HG03045 (cell line): ENCODE data around the gene INSR.
"Not testable (repeated sequence)": the region's sequence is repeated elsewhere in the genome, so short reads cannot be mapped to it uniquely, and the experiment has no call there.

Experiments used
- ATAC-seq: cut with Tn5 transposase; IDR thresholded peaks from one replicate; pipeline ENCODE4 v1.9.1; 2021; ENCODE audit warnings: mild to moderate bottlenecking, moderate library complexity; ENCODE audit not compliant: unreplicated experiment

The INSR gene

DNA sequence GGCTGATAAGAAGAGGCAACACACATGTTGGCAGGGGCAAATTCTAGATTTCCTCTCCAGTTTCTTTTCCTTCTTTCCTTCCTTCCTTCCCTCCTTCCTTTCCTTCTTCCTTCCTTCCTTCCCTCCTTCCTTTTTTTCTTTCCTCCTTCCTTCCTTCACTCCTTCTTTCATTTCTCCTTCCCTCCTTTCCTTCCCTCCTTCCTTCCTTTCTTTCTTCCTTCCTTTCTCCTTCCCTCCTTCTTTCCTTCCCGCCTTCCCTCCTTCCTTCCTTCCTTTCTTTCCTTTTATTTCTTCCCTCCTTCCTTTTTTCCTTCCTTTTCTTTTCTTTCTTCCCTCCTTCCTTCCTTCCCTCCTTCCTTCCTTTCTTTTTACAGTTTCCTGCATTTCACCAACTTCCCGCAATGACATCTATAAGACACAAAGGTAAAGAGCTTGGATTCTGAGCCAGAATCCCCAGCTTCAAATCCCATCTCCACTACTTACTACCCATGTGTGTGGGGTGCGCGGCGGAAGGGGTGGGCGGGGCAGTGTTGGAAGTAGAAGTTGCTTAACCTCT, 35.3 kb downstream of the INSR start:
- ATAC-seq, result no peak

DNA sequence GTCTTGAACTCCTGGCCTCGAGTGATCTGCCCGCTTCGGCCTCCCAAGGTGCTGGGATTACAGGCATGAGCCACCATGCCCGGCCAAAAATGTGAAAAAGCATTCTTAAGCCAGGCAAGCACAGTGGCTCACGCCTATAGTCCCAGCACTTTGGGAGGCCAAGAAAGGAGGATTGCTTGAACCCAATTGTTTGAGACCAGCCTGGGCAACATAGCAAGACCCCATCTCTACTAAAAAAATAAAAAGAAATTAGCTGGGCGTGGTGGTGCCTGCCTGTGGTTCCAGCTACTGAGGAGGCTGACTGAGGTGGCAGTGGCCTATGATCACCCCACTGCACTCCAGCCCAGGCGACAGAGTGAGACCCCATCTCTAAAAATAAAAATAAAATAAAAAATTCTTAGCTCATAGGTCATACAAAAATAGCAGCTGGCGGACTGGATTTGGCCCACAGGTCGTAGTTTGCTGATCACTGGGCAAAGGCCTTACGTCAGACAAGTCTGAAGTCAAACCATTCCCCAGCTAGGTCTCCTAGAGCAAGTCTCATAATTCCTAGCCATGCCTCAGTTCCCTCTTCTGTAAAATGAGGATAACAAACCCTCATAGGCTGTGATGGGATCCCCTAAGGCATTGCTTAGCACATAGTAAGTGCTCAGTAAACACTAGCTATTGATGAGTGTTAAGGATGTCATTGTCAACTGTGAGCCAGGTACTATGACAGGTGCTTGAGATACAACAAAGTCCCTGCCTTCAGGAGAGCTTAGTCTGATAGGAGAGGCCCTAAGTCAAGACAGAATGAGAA, 36.0 kb downstream of the INSR start:
- no peak for ATAC-seq

DNA sequence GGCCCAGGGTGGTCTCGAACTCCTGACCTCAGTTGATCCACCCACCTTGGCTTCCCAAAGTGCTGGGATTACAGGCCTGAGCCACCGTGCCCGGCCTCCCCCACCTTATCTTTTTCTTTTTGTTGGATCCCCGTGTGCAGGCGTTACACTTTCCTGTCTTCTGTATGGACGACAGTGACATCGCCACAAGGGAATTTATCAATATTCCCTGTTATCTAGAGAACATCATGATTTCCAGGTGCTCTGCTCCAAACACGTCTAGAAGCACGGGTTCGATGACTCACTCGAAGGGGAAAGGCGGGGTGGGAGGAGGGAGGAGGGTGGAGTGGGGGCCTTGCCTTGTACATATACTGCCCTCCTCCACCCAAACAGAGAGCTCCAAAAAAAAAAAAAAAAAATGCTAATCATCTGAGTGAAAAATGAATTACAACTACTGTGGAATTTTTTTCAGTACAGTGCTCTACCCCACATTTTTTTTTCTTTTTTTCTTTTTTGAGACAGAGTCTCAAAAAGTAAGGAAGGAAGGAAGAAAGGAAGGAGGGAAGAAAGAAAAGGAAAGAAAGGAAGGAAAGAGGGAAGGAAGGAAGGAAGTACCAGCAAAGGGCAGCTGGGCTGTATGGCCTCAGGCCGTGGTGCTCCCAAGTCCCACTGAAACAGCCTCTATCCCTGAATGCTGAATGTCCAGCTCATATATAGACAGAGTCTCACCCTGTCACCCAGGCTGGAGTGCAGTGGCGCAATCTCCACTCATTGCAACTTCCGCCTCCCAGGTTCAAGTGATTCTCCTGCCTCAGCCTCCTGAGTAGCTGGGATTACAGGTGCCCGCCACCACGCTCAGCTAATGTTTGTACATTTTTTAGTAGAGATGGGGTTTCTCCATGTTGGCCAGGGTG, 36.8 kb downstream of the INSR start:
- no peak for ATAC-seq

DNA sequence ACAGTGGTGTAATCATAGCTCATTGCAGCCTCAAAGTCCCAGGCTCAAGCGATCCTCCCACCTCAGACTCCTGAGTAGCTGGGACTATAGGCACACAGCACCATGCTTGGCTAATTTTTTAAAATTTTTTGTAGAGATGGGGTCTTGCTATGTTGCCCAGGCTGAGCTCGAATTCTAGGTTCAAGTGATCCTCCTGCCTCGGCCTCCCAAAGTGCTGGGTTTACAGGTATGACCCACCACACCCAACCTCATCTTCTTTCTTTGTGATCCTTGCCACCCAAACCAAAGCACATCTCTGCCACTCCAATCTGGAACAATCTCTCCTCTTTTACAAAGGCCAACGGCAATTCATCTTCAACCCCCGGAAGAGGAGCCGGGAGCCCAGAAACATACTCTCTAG, 38.6 kb downstream of the INSR start:
- ATAC-seq, result no peak

DNA sequence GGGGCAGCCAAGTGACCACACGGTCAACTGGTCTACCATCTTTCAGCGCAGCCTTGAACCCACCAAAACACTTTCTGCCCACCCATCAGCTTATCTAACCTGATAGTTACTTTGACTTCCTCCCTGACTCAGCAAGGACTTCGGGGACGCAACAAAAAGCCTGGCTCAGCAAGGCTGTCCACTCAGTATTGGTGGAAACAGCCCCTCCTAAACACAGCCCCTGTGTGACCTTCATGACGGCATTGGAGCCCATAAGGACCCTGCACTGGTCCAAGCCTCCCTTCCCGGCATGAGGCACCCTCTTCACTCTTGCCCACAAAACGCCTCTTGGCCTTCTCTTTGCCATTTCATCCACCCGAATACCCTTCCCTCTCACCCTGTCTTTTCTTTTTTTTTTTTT, 39.1 kb downstream of the INSR start:
- ATAC-seq, result no peak

DNA sequence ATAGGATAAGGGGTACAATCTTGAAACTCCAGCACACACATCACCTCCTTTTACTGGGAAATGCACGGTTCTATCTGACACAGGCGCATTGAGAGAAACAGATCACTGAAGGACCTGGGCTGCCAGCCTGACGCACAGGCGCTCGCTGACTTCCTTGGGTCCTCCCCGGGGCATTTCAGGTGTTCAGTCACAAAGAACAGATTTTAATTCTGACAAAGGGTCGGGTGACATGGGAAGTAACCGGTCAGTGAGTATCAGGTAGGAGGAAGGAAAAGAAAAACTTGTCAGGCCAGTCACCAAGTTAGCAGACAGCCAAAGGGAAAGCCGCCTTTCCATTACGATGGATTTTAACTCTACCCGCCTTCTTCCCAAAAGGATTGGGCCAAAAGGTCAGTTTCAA, 39.6 kb downstream of the INSR start:
- ATAC-seq, result no peak

DNA sequence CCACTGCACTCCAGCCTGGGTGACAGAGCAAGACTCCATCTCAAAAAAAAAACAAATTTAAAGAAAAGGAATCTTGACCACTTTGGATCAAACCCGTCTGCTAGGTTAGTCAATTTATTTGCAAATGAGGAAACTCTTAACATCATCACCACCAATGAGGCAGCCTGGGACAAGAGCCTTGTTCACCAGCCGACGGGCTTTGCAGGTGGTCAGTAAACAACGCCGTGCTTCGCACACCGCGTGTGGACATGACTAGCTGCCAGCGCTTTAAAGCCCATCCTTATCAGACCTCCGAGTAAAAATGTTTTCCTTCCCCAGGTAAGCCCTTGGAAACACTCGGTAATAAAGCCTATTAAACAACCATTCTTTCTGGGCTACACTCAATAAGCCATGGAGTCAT, 41.9 kb downstream of the INSR start:
- ATAC-seq, result no peak

DNA sequence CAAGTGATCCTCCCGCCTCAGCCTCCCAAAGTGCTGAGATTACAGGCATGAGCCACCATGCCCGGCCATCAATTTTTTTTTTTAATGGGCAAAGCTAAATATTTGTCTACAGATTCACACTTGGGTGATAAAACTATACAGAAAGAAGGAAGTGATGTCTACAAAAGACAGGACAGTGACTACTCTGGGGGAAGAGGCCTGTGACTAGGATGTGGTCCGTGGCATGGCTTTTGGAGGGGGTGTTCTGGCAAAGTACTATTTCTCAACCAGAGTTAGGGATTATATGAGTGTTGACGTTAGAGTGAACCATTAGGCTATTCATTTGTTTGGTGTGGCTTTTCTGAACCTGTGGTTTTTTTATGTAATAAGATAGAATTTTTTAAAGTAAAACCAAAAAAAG, 42.7 kb downstream of the INSR start:
- ATAC-seq, result no peak

DNA sequence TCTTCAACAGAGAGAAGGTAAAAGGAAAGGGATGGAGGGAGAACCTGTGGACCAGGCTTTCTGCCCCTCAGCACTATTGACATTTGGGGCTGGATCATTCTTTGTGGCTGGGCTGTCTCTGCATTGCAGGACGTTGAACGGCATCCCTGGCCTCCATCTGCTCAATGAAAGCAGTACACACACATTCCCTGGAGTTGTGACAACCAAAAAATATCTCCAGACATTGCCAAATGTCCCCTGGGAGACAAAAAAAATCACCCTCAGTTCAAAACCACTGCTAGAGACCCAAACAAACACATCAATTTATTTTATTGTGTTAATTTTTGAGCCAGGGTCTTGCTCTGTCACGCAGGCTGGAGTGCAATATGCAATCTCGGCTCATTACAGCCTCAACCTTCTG, 43.3 kb downstream of the INSR start:
- no peak for ATAC-seq

DNA sequence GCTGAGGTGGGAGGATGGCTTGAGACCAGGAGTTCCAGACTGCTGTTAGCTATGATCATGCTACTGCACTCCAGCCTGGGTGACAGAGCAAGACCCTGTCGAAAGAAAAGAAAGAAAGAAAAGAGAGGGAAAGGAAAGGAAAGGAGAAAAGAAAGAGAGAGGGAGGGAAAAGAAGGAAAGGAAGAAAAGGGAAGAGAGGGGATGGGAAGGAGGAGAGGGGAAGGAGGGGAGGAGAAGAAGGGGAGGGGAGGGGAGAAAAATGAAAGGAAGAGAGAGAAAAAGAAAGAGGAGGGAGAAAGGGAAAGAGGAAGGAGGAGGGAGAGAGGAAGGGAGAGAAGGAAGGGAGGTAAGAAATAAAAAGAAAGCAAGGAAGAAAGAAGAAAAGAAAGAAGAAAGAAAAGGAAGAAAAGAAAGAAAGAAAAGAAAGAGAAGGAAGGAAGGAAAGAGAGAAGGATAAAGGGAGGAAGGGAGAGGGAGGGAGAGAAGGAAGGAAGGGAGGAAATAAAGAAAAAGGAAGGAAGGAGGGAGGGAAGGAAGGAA, 44.1 kb downstream of the INSR start:
- ATAC-seq, result no peak

DNA sequence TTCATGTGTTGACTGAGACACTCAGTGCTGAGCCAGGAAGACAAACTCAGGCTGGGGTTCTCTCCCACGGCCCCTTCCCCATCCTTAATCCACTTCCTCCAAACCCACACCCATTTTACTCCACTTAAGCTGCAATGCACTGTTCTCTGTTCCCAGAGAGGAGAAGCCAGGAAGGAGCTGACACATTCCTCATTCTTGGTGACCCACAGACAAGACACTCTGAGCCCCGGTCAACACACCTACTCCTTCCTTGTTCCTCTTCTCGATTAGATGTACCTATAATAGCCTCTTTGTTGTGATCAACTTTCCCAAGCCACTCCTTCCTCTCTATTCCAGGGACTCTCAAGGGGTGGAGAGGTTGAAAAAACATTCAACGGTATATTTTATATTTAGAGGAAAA, 47.1 kb downstream of the INSR start:
- no peak for ATAC-seq

DNA sequence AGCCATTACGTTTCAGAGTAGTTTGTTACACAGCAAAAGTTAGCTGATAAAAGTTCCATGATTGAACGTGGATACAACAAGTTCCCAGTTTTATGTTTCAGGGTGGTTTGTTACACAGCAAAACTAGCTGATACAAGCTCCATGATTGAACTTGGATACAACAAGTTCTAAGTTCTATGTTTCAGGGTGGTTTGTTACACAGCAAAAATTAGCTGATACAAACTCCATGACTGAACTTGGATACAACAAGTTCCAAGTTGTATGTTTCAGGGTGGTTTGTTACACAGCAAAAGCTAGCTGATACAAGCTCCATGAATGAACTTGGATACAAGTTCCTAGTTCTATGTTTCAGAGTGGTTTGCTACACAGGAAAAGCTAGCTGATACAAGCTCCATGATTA, 47.6 kb downstream of the INSR start:
- no peak for ATAC-seq

DNA sequence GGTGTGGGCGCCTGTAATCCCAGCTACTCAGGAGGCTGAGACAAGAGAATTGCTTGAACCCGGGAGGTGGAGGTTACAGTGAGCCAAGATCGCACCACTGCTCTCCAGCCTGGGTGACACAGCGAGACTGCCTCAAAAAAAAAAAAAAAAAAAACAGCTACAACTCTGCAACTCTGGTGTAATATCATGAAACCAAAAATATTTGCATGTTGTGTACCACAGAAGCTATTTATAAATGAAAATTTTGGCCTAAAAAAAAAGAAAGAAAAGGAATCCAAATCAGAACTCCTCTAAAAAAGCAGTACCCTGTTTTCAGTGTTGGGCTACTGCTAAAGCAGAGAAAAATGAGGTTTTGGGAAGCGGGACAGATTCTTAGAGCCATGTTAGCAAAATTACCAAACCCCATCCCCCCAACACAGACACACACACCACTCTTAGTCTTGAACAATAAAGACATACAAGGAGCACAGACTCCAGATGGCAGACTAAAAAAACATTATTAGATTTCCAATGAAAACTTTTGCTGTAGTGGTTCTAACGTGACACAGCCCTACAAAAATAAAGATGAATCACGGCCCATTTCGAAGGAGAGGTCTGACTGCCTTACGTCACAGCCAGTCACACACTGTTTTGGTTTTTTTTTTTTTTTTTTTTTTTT, 51.5 kb downstream of the INSR start:
- ATAC-seq, result no peak

DNA sequence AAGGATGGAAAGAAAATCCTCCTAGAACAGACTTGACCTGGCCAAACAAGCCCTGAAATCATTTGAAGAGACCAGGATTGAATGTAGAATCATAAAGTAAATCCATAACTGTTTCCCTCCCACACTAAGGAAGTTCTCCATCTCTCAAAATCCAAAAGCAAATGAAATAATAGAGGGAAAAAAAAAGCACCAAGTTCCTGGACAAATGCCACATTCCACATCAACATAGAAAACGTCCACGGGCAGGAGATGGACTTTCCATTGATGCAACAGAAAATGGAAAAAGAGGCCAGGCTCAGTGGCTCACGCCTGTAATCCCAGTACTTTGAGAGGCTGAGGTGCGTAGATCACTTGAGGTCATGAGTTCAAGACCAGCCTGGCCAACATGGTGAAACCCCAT, 56.2 kb downstream of the INSR start:
- no peak for ATAC-seq

DNA sequence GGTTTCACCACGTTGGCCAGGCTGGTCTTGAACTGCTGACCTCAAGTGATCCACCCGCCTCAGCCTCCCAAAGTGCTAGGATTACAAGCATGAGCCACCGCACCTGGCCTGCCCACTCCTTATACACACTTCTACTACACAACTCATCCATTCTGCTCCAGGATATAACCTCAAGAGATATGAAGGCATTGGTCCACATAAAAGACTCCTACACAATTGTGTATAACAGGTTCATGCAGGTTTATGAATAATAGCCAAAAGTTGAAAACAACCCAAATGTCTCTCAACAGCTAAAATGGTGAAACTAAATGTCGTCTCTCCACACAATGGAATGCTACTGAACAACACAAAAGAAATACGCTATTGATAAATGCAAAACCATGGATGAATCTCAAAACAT, 58.1 kb downstream of the INSR start:
- no peak for ATAC-seq

DNA sequence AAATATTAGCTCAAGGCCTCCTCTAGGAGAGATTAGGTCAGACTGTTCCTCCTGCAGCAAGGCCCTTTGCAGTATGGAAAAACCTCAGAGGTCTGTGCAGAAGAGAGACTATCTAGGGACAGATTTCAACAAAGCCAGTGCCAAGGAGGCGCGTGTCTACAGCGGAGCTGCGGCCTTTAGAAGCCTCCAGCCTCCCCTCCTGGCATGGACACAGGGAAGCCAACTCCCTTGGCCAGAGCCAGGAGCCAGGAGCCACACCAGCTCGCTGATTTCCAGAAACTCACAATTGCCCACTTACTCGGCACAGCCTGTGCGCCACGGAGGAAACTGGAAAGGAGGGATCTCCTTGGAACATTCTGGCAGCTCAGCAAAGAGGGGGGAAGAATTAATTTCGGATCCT, 63.4 kb downstream of the INSR start:
- ATAC-seq, result no peak

DNA sequence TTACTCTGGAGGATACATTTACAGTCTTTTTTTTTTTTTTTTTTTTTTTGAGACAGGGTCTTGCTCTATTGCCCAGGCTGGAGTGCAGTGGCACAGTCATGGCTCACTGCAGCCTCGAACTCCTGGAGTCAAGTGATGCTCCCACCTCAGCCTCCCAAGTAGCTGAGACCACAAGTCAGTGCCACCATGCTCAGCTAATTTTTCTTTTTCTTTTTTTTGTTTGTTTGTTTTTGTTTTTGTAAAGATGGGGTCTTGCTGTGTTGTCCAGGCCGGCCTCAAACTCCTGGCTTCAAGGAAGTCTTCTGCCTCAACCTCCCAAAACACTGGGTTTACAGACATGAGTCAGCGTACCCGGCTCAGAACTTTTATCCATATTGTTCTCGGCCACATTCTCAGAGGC, 64.5 kb downstream of the INSR start:
- no peak for ATAC-seq

DNA sequence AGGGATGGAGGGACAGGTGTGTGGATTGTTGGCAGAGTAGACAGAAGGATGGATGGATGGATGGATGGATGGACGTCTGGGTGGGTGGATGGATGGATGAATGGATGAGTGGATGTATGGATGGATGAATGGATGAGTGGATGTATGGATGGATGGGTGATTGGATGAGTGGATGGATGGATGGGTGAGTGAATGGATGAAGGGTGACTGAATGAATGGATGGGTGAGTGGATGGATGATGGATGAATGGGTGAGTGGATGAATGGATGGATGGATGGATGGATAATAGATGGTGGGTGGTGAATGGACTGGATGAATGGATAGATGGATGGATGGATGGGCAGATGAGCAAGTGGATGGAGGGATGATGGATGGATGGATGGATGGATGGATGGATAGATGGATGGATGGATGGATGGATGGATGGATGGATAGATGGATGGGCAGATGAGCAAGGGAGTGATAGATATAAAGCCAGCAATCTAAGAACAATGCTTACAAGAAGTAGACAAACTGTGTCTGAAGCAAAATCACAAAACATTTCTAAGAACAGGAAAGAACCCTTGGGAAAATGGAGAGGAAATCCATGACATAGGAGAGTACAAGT, 65.2 kb downstream of the INSR start:
- ATAC-seq, result no peak

DNA sequence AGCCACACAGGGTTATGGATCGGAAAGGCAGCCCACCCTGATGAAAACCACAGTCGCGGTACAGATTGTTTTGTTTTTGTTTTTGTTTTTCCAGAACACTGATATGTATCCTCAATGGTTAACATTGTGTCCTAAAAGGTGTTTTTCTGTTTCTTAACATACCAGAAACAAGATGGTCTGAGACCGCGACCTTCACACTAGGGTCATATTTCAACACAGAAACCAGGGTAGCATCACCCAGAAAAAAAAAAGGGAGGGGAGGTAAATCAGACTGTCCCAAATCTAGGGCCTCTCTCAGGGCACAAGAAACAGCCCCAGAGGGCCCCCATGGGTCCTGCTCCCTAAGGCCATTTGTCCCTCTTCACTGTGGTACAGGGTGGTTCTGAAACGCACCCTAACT, 66.5 kb downstream of the INSR start:
- ATAC-seq, result no peak

DNA sequence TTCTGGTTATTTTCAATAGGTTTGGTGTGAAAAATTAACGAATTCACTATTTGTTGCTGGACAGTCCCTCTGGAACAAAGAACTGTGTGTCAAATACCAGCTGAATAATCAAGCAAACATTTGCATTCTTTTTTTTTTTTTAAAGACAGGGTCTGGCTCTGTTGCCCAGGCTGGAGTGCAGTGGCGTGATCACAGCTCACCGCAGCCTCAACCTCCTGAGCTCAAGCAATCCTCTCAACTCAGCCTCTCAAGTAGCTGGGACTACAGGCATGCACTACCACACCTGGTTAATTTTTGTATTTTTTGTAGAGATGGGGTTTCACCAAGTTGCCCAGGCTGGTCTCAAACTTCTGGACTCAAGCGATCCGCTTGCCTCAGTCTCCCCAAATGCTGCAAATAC, 67.1 kb downstream of the INSR start:
- not testable (repeated sequence) for ATAC-seq

DNA sequence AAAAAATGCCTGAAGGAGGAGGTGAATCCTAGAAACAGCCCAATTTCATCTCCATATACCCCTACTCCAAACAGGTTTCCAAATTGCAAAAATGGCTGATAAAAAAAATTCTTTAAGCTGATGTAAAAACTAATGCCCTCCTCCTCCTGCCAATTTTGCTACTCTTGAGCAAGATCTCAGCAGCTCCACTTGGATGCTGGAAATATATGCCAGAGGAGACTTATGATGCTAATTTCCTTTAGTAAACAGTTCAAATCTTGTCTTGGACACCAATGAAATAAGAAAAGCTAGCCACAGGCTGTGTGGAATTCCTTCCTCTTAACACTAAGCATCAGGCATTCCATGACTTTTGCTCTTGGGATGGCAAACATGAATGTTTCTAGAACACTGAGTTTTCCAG, 67.5 kb downstream of the INSR start:
- no peak for ATAC-seq
